Astrocyte (in vitro differentiated cells and primary cell): Measurements from ENCODE around the gene ITFG2. TPM values are rescaled to one million over a fixed set of nuclear protein-coding genes. Genes with fewer than 3 reads are reported as not detected.

Experiments
- DNase-seq: peaks from one replicate; pipeline ENCODE4 v3.0.0-alpha.2; 2010; ENCODE audit warnings: low read depth
- FAIRE-seq: peaks from 2 replicates; lab custom pipeline; 2011; peaks lifted over from hg19 to GRCh38; lab: Jason Lieb, UNC
- H2AFZ ChIP-seq: 2 replicates; pipeline ENCODE4 v1.6.0; 2012; ENCODE audit warnings: low read depth, low read length, inconsistent platforms
- H3K27ac ChIP-seq: 2 replicates; pipeline ENCODE4 v1.5.1; 2011; ENCODE audit warnings: low read depth, low read length, inconsistent platforms
- H3K27me3 ChIP-seq: 2 replicates; pipeline ENCODE4 v1.6.0; 2011; ENCODE audit warnings: low read length, inconsistent platforms; ENCODE audit not compliant: insufficient read depth
- H3K36me3 ChIP-seq: 2 replicates; pipeline ENCODE4 v1.5.1; 2011; ENCODE audit warnings: low read length, inconsistent platforms; ENCODE audit not compliant: insufficient read depth
- H3K4me1 ChIP-seq: 2 replicates; pipeline ENCODE4 v1.5.1; 2011; ENCODE audit warnings: low read length, inconsistent platforms; ENCODE audit not compliant: insufficient read depth
- H3K4me2 ChIP-seq: 2 replicates; pipeline ENCODE4 v1.6.0; 2012; ENCODE audit warnings: low read length, inconsistent platforms
- H3K4me3 ChIP-seq: 2 replicates; pipeline ENCODE4 v1.5.1; 2011; ENCODE audit warnings: low read depth, mild to moderate bottlenecking, low read length, inconsistent platforms; ENCODE audit not compliant: insufficient read depth
- H3K79me2 ChIP-seq: 2 replicates; pipeline ENCODE4 v1.6.0; 2012; ENCODE audit warnings: mild to moderate bottlenecking, low read length, inconsistent platforms; ENCODE audit not compliant: insufficient read depth
- H3K9ac ChIP-seq: 2 replicates; pipeline ENCODE4 v1.6.0; 2012; ENCODE audit warnings: mild to moderate bottlenecking, low read length, inconsistent platforms
- H3K9me3 ChIP-seq: 2 replicates; pipeline ENCODE4 v1.5.1; 2012; ENCODE audit warnings: low read depth, mild to moderate bottlenecking, low read length, inconsistent platforms; ENCODE audit not compliant: insufficient read depth
- H4K20me1 ChIP-seq: 2 replicates; pipeline ENCODE4 v1.6.0; 2012; ENCODE audit warnings: low read length, inconsistent platforms; ENCODE audit not compliant: insufficient read depth
- H3K27ac Mint-ChIP-seq: one replicate; pipeline ENCODE4 v1.8.0; 2021; ENCODE audit warnings: mild to moderate bottlenecking, mixed read lengths; ENCODE audit not compliant: unreplicated experiment
- H3K27me3 Mint-ChIP-seq: one replicate; pipeline ENCODE4 v1.8.0; 2021; ENCODE audit warnings: low read depth, mixed read lengths; ENCODE audit not compliant: unreplicated experiment
- H3K36me3 Mint-ChIP-seq: one replicate; pipeline ENCODE4 v1.8.0; 2021; ENCODE audit warnings: low read depth, mixed read lengths; ENCODE audit not compliant: unreplicated experiment
- H3K4me1 Mint-ChIP-seq: one replicate; pipeline ENCODE4 v1.8.0; 2021; ENCODE audit warnings: low read depth, mixed read lengths; ENCODE audit not compliant: unreplicated experiment
- H3K4me3 Mint-ChIP-seq: one replicate; pipeline ENCODE4 v1.8.0; 2021; ENCODE audit warnings: mild to moderate bottlenecking, moderate library complexity, mixed read lengths; ENCODE audit not compliant: unreplicated experiment
- H3K9me3 Mint-ChIP-seq: one replicate; pipeline ENCODE4 v1.8.0; 2021; ENCODE audit warnings: mild to moderate bottlenecking, mixed read lengths; ENCODE audit not compliant: unreplicated experiment
- CTCF ChIP-seq: IDR thresholded peaks from 2 replicates; pipeline ENCODE4 v1.5.1; 2011; ENCODE audit warnings: low read depth, mild to moderate bottlenecking, inconsistent platforms, low read length, moderate library complexity; ENCODE audit not compliant: insufficient read depth
- EZH2 ChIP-seq: IDR thresholded peaks from 2 replicates; pipeline ENCODE4 v1.6.1; 2012; ENCODE audit warnings: mild to moderate bottlenecking, low read length, inconsistent platforms; ENCODE audit not compliant: insufficient read depth
- total RNA-seq: library from RNA; stranded (reverse); gene quantifications from 2 replicates; pipeline ENCODE4 v1.2.1, GENCODE V29; 2021

The ITFG2 gene
- total RNA-seq, 1 donor from 2014 or later, result 20.2 TPM

GRCh38 chr12:2765052-2765451 lies 47.4 kb upstream of the ITFG2 start:
- H3K27me3 Mint-ChIP-seq, result peaks cover 34% of the 10 kb centered on the region
- FAIRE-seq (no peak), DNase-seq (no peak)
- Histone ChIP-seq H4K20me1 (no peaks in the 10 kb centered on the region), H2AFZ (no peak overlapping the region), H3K27ac (no peak overlapping the region), H3K79me2 (no peaks in the 10 kb centered on the region), H3K4me3 (no peak overlapping the region), H3K36me3 (no peaks in the 10 kb centered on the region), H3K4me1 (no peaks in the 10 kb centered on the region), H3K4me2 (no peak overlapping the region), H3K9ac (no peak overlapping the region), H3K9me3 (no peaks in the 10 kb centered on the region), H3K27me3 (peaks cover 17% of the 10 kb centered on the region)
- no peaks in the 10 kb centered on the region for H3K4me1 Mint-ChIP-seq
- no peak for TF ChIP-seq EZH2
- TF ChIP-seq CTCF, result no peak
- peaks cover 3% of the 10 kb centered on the region for H3K9me3 Mint-ChIP-seq
- no peak overlapping the region for H3K4me3 Mint-ChIP-seq
- H3K27ac Mint-ChIP-seq, result no peak overlapping the region
- H3K36me3 Mint-ChIP-seq, result peaks cover 2% of the 10 kb centered on the region

- Histone ChIP-seq H3K79me2 (no peaks in the 10 kb centered on the region), H3K9ac (no peak overlapping the region), H3K9me3 (no peaks in the 10 kb centered on the region), H3K36me3 (no peaks in the 10 kb centered on the region), H3K27me3 (peaks cover 17% of the 10 kb centered on the region), H3K27ac (no peak overlapping the region), H3K4me3 (no peak overlapping the region), H4K20me1 (no peaks in the 10 kb centered on the region), H2AFZ (no peak overlapping the region), H3K4me1 (no peaks in the 10 kb centered on the region), H3K4me2 (no peak overlapping the region)
- Mint-ChIP-seq H3K4me1 (no peaks in the 10 kb centered on the region), H3K27ac (no peak overlapping the region), H3K9me3 (peaks cover 3% of the 10 kb centered on the region), H3K27me3 (peaks cover 31% of the 10 kb centered on the region), H3K4me3 (no peak overlapping the region), H3K36me3 (peaks cover 4% of the 10 kb centered on the region)
- FAIRE-seq, result no peak
- no peak for TF ChIP-seq EZH2
- TF ChIP-seq CTCF, result no peak
- no peak for DNase-seq
These were observed 46.9 kb upstream of the ITFG2 start for GRCh38 chr12:2765608-2766007.

- DNase-seq, result no peak
- Histone ChIP-seq H4K20me1 (no peaks in the 10 kb centered on the region), H3K4me1 (no peaks in the 10 kb centered on the region), H3K9me3 (no peaks in the 10 kb centered on the region), H3K9ac (no peak overlapping the region), H3K79me2 (no peaks in the 10 kb centered on the region), H3K27me3 (peaks cover 17% of the 10 kb centered on the region), H3K4me3 (no peak overlapping the region), H3K36me3 (no peaks in the 10 kb centered on the region), H3K4me2 (no peak overlapping the region), H3K27ac (no peak overlapping the region), H2AFZ (no peak overlapping the region)
- no peak for TF ChIP-seq EZH2
- no peak for TF ChIP-seq CTCF
- Mint-ChIP-seq H3K27ac (no peak overlapping the region), H3K27me3 (peaks cover 43% of the 10 kb centered on the region), H3K4me1 (no peaks in the 10 kb centered on the region), H3K9me3 (peaks cover 7% of the 10 kb centered on the region), H3K36me3 (peaks cover 5% of the 10 kb centered on the region), H3K4me3 (no peak overlapping the region)
- FAIRE-seq, result no peak
These were observed 44.1 kb upstream of the ITFG2 start for GRCh38 chr12:2768224-2768961.
